ENCODE measurements around the gene TP53TG3B.
"Not testable (repeated sequence)": the region's sequence is repeated elsewhere in the genome, so short reads cannot be mapped to it uniquely, and the experiment has no call there.

Gene TP53TG3B

GRCh38 chr16:33360541-33360940 lies at the start of gene TP53TG3B:
Gene TP53TG3B (plus strand): TSS chr16:33360841. CDS start chr16:33360909, 68 bp downstream.
- DNase-seq: not testable (repeated sequence)

- DNase-seq: not testable (repeated sequence)
Measured at GRCh38 chr16:33336226-33337012, 24.2 kb upstream of the TP53TG3B start.

GRCh38 chr16:33337627-33338542 lies 22.8 kb upstream of the TP53TG3B start:
- DNase-seq: not testable (repeated sequence)

- DNase-seq: not testable (repeated sequence)
Measured at GRCh38 chr16:33338543-33338951, 22.1 kb upstream of the TP53TG3B start.

GRCh38 chr16:33339093-33340061 lies 21.3 kb upstream of the TP53TG3B start:
- not testable (repeated sequence) for DNase-seq

All from NCI-H2171 (cell line).